Epithelial cell of proximal tubule (primary cell): ENCODE data around the gene SEC23IP. TPM values are rescaled to one million over a fixed set of nuclear protein-coding genes. Genes with fewer than 3 reads are reported as not detected.
"Not testable (repeated sequence)": the region's sequence is repeated elsewhere in the genome, so short reads cannot be mapped to it uniquely, and the experiment has no call there.

Experiments used
- DNase-seq: peaks from one replicate; pipeline ENCODE4 v3.0.0-alpha.2; 2011; ENCODE audit warnings: low read depth
- H3K4me3 ChIP-seq: 2 replicates; pipeline ENCODE4 v1.5.1; 2011; ENCODE audit warnings: low read depth, mild to moderate bottlenecking, low read length
- total RNA-seq: library from RNA; depleted of rRNA; stranded (reverse); fragments of >200 nt; gene quantifications from 2 replicates; pipeline ENCODE4 v1.2.3, GENCODE V29; 2015
- TF ChIP-seq, protein P1 (sequence below): conservative IDR thresholded peaks from 2 replicates; pipeline ENCODE4 v1.5.1; 2012; ENCODE audit warnings: low read depth, mild to moderate bottlenecking, low read length

Gene SEC23IP
- total RNA-seq, 1 donor from 2014 or later: 33.0 TPM

DNA sequence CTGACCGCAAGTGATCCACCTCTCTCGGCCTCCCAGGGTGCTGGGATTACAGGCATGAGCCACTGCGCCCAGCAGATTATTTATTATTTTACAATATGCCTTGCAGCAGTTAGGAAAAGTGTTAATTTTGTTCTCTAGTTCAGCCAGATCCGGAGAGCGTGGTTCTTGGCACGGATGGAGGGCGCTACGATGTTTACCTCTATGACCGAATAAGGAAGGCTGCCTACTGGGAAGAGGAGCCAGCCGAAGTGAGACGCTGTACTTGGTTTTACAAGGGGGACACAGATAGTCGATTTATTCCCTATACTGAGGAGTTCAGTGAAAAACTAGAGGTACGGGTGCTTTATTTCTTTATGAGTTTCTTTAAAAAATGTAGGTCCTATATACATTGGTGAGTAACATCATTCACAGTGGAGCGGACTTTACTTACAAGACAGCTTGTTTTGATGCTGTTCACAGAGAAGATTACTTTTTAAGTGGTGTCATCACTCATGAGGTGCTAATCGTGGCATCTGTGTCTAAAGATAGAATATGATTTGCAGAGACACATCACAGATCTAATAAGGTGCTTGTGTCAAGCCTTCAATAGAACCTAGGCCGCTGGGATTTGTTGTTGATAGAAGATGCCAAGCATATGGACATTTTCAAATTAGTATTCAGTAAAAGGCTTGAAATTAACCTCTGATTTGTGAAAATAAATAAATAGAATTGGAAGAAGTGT, 11.6 kb downstream of the SEC23IP start:
- DNase-seq: no peak

DNA sequence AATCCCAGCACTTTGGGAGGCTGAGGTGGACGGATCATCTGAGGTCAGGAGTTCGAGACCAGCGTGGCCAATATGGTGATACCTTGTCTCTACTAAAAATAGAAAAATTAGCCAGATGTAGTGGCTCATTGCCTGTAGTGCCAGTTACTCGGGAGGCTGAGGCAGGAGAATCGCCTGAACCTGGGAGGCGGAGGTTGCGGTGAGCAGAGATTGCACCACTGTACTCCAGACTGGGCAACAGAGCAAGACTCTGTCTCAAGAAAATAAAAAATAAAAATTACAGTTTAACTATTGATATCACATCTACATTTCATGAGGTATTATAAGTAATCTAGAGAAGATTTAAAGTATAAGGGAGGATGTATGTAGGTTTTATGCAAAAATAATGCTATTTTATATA, 15.2 kb downstream of the SEC23IP start:
- H3K4me3 ChIP-seq, DNase-seq: not testable (repeated sequence)

More for the DNA sequence above, 11.6 kb downstream of the SEC23IP start:
- TF ChIP-seq, protein P1, sequence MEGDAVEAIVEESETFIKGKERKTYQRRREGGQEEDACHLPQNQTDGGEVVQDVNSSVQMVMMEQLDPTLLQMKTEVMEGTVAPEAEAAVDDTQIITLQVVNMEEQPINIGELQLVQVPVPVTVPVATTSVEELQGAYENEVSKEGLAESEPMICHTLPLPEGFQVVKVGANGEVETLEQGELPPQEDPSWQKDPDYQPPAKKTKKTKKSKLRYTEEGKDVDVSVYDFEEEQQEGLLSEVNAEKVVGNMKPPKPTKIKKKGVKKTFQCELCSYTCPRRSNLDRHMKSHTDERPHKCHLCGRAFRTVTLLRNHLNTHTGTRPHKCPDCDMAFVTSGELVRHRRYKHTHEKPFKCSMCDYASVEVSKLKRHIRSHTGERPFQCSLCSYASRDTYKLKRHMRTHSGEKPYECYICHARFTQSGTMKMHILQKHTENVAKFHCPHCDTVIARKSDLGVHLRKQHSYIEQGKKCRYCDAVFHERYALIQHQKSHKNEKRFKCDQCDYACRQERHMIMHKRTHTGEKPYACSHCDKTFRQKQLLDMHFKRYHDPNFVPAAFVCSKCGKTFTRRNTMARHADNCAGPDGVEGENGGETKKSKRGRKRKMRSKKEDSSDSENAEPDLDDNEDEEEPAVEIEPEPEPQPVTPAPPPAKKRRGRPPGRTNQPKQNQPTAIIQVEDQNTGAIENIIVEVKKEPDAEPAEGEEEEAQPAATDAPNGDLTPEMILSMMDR: no peak
- no peak overlapping the region for H3K4me3 ChIP-seq

DNA sequence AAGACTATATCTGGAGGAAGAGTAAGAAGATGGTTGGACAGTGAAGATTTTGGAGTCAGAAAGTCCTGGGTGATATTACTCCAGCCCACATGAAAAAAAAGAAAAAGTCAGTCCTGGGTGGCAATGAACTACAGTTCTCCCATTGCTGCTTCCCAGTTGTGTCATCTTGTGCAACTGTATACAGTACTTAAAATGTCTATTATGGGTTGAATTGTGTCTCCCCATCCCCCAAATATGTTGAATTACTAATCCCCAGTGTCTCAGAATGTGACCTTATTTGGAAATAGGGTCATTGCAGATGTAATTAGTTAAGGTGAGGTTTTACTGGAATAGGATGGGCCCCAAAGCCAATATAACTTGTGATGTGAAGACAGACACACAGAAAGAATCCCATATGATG, 15.6 kb downstream of the SEC23IP start:
- no peak for DNase-seq
- H3K4me3 ChIP-seq: no peak overlapping the region
- TF ChIP-seq, protein P1: no peak

DNA sequence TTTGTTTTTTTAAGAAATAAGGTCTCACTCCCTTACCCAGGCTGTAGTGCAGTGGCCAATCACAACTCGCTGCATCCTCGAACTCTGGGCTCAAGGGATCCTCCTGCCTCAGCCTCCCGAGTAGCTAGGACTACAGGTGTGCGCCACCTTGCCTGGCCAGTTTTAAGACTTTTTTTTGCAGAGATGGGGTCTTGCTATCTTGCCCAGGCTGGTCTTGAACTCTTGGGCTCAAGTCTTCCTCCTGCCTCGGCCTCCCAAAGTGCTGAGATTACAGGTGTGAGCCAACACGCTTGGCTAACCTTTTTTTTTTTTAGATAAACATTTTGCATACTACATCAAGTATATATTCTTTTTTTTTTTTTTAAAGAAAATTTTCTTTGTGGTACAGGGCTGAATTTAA, 18.2 kb downstream of the SEC23IP start:
- no peak overlapping the region for H3K4me3 ChIP-seq
- TF ChIP-seq, protein P1: no peak
- no peak for DNase-seq

DNA sequence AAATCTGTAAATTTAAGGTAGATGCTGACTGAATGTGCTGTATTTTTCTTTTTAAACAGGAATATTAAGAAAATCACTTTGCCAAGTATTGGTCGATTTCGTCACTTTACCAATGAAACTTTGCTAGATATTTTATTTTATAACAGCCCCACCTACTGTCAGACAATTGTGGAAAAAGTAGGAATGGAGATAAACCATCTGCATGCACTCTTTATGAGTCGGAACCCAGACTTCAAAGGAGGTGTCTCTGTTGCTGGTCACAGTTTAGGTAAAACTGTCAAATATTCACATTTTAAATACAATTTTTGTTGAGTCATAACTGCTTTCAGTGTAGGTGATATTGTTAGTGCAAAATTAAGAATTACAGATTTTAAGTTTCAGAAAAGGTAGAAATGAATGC, 25.2 kb downstream of the SEC23IP start:
- TF ChIP-seq, protein P1: peak; percentile 22
- DNase-seq: no peak
- H3K4me3 ChIP-seq: no peak overlapping the region

DNA sequence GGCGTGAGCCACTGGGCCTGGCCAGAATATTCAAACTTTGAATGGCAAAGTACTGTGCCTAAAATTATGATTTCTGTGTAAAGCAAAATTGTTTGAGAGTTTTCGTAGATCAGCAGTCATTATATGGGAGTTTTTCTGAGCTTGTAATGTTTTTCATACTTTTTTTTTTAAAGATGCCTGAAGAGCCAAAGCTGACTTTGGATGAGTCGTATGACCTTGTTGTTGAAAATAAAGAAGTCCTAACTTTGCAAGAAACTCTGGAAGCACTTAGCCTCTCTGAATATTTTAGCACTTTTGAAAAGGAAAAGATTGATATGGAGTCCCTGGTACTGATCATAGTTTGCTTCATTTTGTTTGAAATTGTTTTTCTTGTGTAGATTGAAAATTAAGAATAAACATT, 26.7 kb downstream of the SEC23IP start:
- H3K4me3 ChIP-seq: no peak overlapping the region
- TF ChIP-seq, protein P1: no peak
- DNase-seq: no peak

DNA sequence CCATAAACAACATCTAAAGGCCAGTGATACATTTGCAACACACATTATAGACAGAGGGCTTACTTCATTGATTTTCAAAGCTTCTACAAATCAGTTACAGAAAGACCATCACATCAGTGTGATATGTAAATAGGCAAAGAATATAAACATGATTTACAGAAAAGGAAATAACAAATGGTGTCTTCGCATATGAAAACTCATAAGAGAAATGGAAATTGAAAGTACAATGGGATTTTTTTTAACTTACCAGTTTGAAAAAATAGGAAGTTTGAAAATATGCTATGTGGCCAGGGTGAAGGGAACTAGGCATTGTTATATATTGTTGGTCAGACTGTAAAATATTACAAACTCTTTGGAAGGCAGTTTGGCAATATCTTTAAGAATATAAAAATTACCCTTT, 27.3 kb downstream of the SEC23IP start:
- no peak overlapping the region for H3K4me3 ChIP-seq
- TF ChIP-seq, protein P1: no peak
- no peak for DNase-seq

DNA sequence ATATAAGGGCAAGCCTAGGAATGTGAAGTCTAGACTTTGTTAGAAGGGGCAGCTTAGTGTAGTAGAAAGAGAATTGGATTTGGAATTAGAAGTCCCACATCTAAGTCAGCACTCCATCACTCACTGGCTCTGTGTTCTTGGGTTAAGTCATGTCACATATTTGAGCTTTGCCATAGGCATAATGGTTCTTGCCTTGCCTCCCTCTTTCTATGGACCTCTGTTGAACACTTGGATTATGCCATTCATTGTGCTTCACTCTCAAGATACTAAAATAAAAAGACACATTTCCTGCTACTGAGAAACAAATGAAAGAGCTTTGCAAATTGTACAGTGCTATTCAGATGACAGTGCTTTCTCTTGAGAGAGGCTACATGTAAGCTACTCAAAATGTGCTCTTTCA, 35.9 kb downstream of the SEC23IP start:
- H3K4me3 ChIP-seq: no peak overlapping the region
- DNase-seq: no peak
- TF ChIP-seq, protein P1: no peak
